Dendritic cell treated with granulocyte-macrophage colony-stimulating factor and Interleukin-4, amounts not matched to agents 40 ng/mL and 50 ng/mL, for 4 days (primary cell): Measurements from ENCODE around the gene TRMU.

ENCODE experiments used
- H3K27ac Mint-ChIP-seq: one replicate; pipeline ENCODE4 v1.8.0; 2022; ENCODE audit warnings: mild to moderate bottlenecking, mixed read lengths
- H3K27me3 Mint-ChIP-seq: one replicate; pipeline ENCODE4 v1.8.0; 2022; ENCODE audit warnings: mild to moderate bottlenecking, mixed read lengths
- H3K36me3 Mint-ChIP-seq: one replicate; pipeline ENCODE4 v1.8.0; 2022; ENCODE audit warnings: low read depth, mixed read lengths
- H3K4me1 Mint-ChIP-seq: one replicate; pipeline ENCODE4 v1.8.0; 2022; ENCODE audit warnings: low read depth, mixed read lengths
- H3K4me3 Mint-ChIP-seq: one replicate; pipeline ENCODE4 v1.8.0; 2022; ENCODE audit warnings: mild to moderate bottlenecking, moderate library complexity, mixed read lengths
- H3K9me3 Mint-ChIP-seq: one replicate; pipeline ENCODE4 v1.8.0; 2022; ENCODE audit warnings: mixed read lengths
- intact Hi-C: fragments of 100-400 bp; cut with micrococcal nuclease; formaldehyde crosslinking; loops from one replicate; pipeline ENCODE4 v1.15.0; 2022

The TRMU gene

DNA sequence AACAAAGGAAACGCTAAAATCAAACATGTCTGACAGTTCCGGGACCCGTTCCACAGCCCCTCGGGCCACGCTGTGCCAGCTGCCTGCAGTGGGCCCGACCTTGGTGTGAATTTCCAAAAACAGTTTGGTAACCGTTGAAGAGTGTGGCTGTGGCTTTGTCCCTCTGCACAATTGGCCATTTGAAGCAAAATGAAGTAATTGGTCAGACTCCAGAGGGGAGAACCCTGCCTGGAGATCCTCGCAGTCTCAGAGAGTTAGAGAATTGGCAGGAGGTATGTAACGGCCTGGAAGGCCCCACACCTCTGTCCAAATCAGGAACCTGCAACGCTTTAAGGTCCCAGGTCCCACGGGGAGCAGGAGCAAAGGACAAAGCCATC, 26.3 kb downstream of the TRMU start:
- Mint-ChIP-seq H3K4me3 (no peak overlapping the region), H3K27ac (no peak overlapping the region), H3K36me3 (peaks cover 26% of the 10 kb centered on the region), H3K9me3 (no peaks in the 10 kb centered on the region), H3K4me1 (no peaks in the 10 kb centered on the region), H3K27me3 (peaks cover 10% of the 10 kb centered on the region)
- intact Hi-C loops, result no loop called here

DNA sequence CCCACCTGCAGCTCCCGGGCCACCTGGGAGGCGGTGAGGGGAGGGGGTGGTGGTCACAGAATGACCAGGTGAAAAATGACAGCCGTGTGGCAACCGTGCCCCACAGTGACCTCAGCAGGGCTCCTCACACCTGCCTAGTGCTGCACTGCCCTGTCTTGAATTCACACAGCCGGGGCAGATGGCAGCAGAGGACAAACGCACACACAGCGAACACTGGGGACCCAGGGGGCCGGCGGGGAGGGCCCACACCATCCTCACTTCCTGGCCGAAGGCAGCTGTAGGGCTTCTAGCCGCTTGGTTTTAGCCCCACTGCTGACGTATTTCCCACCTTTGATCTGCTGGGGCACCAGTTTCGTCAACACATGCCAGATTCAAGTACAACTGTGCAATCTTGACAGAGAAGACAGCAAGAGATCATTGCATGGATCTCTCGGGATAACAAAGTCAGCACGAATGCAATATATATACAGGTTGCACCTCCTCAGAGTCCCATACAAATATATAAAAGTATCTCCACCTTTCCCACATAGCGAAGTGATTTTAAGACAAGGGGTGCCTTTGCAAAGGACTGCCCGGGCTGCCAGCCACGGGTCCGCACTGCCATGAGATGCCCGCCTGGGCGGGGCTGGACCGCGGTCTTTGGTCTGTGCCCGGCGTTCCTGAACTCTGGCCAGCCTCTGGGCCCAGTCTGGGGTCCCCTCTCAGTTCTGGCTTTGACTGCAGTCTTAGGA, 26.9 kb downstream of the TRMU start:
- Mint-ChIP-seq H3K4me1 (no peaks in the 10 kb centered on the region), H3K9me3 (no peaks in the 10 kb centered on the region), H3K27ac (no peak overlapping the region), H3K36me3 (peaks cover 20% of the 10 kb centered on the region), H3K4me3 (no peak overlapping the region), H3K27me3 (peaks cover 13% of the 10 kb centered on the region)
- intact Hi-C loops, result no loop called here

DNA sequence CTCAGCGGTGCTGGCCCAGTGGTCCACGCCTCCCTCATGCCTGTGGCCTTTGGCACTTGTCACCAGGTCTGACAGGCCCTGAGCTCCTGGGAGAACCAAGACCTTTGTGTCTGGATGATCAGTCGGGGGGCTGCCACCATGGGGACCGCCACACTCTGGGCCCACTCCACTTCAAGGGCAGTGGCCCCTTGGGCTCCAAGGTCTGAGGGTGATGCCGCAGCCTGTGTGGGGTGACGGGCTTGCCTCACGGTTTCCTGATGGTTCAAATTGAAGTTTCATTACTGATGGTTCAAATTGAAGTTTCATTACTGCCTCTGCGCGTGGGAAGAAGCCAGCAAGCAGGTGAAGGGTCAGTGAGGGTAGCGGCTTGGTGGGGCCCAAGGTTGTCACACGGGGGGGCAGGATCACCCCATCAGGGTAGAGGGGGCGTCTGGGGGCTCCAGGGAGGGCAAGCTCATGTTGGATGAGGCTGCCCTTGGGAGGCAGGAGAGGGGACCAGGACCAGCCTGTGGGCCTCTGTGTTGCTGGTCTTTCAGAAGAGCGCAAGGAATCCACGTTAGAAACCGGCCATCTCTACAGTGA, 27.5 kb downstream of the TRMU start:
- Mint-ChIP-seq H3K27me3 (peaks cover 16% of the 10 kb centered on the region), H3K4me1 (no peaks in the 10 kb centered on the region), H3K9me3 (no peaks in the 10 kb centered on the region), H3K4me3 (no peak overlapping the region), H3K27ac (no peak overlapping the region), H3K36me3 (peaks cover 14% of the 10 kb centered on the region)
- intact Hi-C loops, result no loop called here

DNA sequence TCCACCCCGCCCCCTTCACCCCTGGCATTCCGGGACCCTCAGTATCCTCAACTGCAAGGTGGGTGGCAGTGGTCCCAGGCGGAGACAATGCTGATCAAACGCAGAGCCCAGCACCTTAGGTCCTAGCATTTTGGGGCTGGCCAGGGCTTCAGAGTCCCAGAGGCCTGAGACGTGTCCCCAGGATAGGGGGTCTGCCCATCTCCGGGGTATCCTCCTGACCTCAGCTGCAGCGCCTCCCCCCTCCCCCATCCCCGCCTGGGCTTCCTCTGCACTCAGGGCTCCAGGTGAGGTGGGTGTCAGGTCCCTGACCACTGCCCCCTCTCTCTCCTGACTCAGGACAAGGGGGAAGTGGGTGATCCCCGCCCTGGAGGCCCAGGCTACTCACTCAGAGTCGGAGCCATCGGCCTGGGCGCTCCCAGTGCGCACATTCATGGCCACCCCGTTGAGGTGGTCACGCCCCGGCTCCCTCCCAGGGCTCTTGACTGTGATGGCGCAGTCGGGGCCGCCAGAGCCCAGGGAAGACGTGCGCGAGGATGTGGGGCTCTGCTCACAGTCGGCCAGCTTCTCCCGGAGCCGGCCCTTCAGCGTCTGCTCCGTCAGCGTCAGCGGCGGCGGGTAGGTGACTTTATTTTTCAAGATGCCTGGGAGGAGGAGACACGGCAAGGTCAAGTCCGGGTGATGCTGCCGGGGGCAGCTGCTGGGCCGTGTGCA, 28.3 kb downstream of the TRMU start:
- no peaks in the 10 kb centered on the region for H3K4me1 Mint-ChIP-seq
- peaks cover 6% of the 10 kb centered on the region for H3K36me3 Mint-ChIP-seq
- peaks cover 23% of the 10 kb centered on the region for H3K27me3 Mint-ChIP-seq
- intact Hi-C loops, result no loop called here
- H3K4me3 Mint-ChIP-seq, result no peak overlapping the region
- H3K9me3 Mint-ChIP-seq, result no peaks in the 10 kb centered on the region
- no peak overlapping the region for H3K27ac Mint-ChIP-seq

DNA sequence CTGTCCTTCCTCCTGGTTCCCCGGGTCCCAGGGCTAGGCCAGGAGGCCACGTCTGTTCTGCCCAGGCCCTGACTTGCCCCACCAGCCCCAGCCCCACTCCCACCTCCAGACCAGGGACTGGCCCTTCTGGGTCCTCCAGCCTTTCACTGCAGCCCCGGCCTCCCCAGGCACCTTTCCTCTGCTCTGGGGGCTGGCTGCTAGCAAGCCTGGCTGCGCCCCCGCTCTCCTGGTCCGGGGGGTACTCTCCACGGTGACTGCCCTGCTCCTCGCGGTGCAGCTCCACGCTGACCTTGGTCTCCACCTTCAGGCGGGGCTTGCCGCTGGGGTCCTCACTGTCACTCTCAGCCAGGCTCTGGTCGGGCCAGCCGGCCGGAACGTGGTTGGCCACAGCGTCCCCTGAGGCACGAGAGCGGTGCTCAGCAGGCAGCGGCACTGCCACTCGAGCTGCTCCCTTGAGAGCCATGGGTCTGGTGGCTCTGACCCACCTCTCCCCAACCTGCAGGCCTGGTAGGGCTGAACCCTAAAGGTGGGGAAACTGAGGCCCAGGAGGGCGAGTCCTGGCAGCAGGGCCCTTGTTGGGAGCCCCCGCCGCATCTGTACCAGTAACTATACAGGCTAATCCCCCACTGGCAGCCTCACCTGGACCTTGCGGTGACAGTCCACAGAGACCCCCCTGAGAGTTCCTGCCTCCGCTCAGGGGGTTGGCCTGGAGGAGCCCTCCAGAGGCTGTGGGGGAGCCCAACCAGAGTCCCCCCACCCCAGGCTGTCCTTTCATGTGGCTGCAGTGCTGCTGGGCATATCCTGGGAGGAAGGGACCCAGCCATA, 29.0 kb downstream of the TRMU start:
- Mint-ChIP-seq H3K27me3 (peaks cover 30% of the 10 kb centered on the region), H3K9me3 (no peaks in the 10 kb centered on the region), H3K36me3 (no peaks in the 10 kb centered on the region), H3K27ac (no peak overlapping the region), H3K4me3 (no peak overlapping the region), H3K4me1 (no peaks in the 10 kb centered on the region)
- intact Hi-C loops, result no loop called here

DNA sequence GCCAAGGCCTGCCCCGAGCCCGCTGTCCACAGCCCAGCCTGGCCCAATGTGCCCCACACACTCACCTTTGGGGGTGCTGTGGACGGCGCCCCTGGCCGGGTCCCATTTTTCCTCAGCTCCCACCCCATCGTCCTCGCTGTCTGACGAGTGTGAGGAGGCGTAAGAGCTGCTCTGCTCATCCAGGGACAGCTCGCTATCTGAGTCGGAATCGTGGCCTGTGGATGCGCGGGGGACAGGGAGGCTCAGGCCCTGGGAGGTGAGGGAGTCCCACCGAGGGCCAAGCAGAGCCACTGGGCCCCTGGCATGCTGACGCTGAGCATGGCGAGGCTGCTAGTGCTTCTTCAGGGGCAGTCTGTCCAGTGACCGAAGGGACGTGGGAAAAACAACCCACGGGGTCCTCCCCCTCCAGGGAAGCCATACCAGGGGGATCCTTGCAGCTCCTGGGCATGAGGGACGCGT, 29.7 kb downstream of the TRMU start:
- no peaks in the 10 kb centered on the region for H3K9me3 Mint-ChIP-seq
- no peak overlapping the region for H3K4me3 Mint-ChIP-seq
- intact Hi-C loops, result no loop called here
- H3K4me1 Mint-ChIP-seq, result no peaks in the 10 kb centered on the region
- no peaks in the 10 kb centered on the region for H3K36me3 Mint-ChIP-seq
- no peak overlapping the region for H3K27ac Mint-ChIP-seq
- H3K27me3 Mint-ChIP-seq, result peaks cover 34% of the 10 kb centered on the region

DNA sequence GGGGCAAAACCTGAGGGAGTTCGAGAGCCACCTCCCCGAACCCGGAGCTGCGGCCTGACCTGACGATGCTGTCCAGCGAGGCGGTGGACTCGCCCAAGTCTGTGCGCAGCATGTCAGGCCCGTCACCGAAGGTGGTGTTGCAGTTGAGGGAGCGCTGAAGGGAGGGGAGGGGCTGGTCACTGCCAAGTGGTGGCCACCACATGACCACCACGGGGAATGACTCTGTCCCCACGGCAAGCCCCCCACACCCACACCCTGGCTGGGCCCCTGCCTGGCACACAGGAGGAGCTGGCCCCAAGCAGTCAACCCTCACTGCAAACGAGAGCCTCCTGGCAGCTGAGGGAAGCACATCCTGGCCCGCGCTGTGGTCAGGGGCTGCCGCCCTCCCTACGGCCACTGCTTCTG, 30.8 kb downstream of the TRMU start:
- intact Hi-C loops, result no loop called here
- no peak overlapping the region for H3K27ac Mint-ChIP-seq

DNA sequence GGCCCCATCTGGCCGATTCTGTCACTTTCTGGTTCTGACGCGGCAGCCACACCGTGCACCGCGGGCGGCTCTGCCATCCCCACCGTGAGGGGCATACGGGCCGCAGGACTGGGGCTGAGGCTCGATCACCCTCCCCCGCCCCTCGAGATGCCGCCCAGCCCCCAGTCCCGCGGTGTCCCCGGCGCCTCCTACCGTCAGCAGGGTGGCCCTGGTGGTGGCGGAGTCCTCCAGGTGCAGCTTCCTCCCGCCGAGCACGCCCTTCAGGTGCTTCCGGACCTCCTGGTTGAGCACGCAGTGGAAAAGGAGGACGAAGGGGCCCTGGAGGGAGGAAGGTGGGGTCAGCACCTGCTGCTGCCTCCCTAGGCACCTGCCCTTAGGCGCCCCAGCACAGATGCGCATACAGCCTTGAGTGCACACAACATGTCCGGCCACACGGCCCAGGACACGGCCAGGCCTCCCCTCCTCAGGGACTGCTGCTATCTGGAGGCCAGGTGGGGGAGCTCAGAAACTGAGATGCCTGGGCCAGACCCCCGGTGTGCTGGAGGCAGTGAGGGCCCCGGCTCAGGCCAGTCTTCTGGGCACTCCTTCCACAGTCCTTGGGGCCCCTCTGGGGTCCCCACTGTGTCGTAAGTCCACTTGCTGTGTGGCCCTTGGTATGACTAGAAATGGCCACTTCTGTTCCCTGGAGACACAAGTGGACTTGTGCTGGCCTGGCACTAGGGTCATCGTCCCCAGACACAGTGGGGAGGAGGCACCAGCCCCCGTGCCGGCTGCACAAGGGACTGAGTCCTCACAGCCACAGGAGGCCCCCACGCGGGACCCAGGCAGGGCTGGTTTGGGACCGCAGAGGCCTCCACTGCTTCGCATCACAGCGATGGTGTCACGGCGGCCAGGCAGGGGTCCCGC, 31.5 kb downstream of the TRMU start:
- H3K36me3 Mint-ChIP-seq, result no peaks in the 10 kb centered on the region
- H3K4me3 Mint-ChIP-seq, result no peak overlapping the region
- H3K27ac Mint-ChIP-seq, result no peak overlapping the region

More for the DNA sequence above, 30.8 kb downstream of the TRMU start:
- Mint-ChIP-seq H3K4me1 (no peaks in the 10 kb centered on the region), H3K36me3 (no peaks in the 10 kb centered on the region), H3K4me3 (no peak overlapping the region), H3K9me3 (no peaks in the 10 kb centered on the region), H3K27me3 (peaks cover 34% of the 10 kb centered on the region)

DNA sequence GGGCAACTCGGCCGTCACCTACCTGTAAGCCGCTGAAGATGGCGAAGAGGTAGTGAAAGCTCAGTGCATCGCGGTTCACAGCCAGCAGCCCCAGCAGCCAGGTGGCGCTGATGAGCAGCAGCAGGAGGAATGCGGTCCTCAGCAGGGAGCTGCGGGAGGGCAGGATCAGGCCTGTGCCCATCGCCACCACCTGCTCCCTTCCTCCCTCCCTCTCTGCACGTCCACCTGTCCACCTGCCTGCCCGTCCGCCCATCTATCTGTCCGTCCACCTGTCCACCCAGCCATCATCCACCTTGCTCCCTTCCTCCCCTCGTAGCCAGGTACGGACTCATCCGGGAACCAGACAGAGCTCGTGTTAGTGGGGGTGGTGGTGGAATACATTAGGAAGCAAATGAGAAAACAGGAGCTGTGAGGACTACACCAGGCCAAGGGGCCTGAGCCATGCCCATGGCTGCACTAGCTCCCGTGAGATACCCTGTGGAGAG, 32.2 kb downstream of the TRMU start:
- intact Hi-C loops, result loop anchor here (1.0 kb wide), 1 partner anchor 175 kb away; no protein-coding TSS in a partner anchor
- Mint-ChIP-seq H3K36me3 (no peaks in the 10 kb centered on the region), H3K9me3 (no peaks in the 10 kb centered on the region), H3K4me1 (no peaks in the 10 kb centered on the region), H3K4me3 (no peak overlapping the region), H3K27ac (no peak overlapping the region), H3K27me3 (peaks cover 38% of the 10 kb centered on the region)

More for the DNA sequence above, 31.5 kb downstream of the TRMU start:
- H3K27me3 Mint-ChIP-seq, result peaks cover 39% of the 10 kb centered on the region
- intact Hi-C loops, result loop anchor here (1.0 kb wide), 1 partner anchor 175 kb away; no protein-coding TSS in a partner anchor
- H3K9me3 Mint-ChIP-seq, result no peaks in the 10 kb centered on the region
- H3K4me1 Mint-ChIP-seq, result no peaks in the 10 kb centered on the region

DNA sequence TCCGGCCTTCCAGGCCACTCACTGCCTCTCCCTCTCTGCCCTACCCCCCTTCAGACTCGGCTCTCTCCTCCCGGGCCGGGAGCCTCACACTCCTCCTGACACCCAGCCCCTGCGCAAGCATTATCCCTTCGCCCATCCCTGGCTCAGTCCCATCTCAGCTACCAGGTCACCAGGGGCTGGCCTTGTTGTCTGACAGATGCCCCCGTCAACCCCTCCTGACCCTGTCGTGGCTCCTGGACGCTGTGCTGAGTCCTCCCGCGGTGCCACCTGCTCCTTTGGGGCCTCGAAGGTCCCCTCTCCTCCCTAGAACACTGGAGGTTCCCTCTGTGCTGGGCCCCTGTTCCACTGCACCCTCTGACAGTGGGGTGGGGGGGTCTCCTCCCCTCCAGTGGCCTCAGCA, 32.9 kb downstream of the TRMU start:
- Mint-ChIP-seq H3K4me1 (no peaks in the 10 kb centered on the region), H3K27ac (no peak overlapping the region), H3K4me3 (no peak overlapping the region), H3K9me3 (no peaks in the 10 kb centered on the region), H3K36me3 (no peaks in the 10 kb centered on the region), H3K27me3 (peaks cover 42% of the 10 kb centered on the region)
- intact Hi-C loops, result no loop called here

DNA sequence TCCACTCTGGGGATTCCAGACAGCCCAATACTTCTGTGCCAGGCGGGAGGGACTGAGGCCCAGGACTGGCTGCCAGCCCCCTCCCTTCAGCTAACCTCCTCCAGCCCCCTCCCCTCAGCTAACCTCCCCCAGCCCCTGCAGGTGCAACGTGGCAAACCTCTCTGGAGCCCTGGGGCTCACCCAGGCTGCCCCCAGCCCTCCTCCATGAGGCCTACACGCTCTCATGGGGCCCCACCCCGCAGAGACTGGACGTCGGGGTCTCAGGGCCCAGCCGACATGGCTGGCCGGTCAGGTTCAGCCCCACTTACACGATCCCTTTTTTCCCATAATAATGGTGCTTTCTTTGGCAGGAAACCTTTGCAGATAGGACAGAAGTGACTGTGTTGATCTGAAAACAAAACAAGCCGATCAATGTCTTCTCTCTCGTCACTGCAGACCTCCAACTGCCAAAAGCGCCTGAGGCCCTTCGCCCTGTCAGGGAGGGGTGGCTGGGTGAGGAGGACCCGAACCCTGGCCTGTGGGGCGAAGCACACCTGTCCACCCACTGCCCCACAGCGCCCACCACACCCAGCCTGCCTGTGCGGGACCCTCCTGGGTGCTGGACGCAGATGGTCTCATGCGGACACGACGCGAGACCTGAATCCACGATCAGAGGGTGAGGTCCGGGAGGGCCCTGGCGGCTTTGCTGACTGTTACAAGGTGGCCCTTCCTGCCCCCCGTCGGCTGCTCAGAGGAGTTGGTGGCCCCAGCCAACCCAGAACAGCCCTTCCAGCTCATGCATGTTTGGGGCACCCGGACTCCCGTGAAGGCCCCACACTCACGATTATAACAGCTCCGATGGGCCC, 33.6 kb downstream of the TRMU start:
- H3K27me3 Mint-ChIP-seq, result peaks cover 47% of the 10 kb centered on the region
- H3K4me3 Mint-ChIP-seq, result no peak overlapping the region
- H3K4me1 Mint-ChIP-seq, result no peaks in the 10 kb centered on the region
- intact Hi-C loops, result no loop called here
- H3K36me3 Mint-ChIP-seq, result no peaks in the 10 kb centered on the region
- no peak overlapping the region for H3K27ac Mint-ChIP-seq
- no peaks in the 10 kb centered on the region for H3K9me3 Mint-ChIP-seq
